GM12801 (cell line): ENCODE data around the gene ZBTB40.

Source experiments
- TF ChIP-seq, protein P1 (sequence below): IDR thresholded peaks from one replicate; pipeline ENCODE4 v1.5.1; 2011; ENCODE audit warnings: control low read depth; ENCODE audit not compliant: insufficient read length; ENCODE audit errors: extremely low read depth

The ZBTB40 gene

DNA sequence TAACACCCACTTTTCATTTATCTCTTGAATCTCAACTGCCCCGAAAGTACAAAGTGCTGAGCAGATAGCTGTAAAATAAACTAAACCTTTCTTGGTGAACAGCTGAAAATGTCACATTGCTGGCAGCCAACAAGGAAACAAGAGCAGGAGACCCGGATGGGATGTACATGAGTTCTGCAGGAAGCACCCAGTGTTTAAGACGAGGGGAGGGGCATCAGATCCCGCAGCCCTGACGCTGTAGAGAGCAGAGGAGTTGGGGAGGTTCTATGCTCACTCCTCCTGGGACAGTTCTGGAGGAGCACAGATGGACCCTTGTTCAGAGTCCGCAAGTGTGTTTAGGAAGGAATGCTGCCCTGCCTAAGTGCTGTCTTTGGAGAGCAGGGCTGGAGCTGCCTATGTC is 79.6 kb downstream of the ZBTB40 start:
- TF ChIP-seq, protein P1, sequence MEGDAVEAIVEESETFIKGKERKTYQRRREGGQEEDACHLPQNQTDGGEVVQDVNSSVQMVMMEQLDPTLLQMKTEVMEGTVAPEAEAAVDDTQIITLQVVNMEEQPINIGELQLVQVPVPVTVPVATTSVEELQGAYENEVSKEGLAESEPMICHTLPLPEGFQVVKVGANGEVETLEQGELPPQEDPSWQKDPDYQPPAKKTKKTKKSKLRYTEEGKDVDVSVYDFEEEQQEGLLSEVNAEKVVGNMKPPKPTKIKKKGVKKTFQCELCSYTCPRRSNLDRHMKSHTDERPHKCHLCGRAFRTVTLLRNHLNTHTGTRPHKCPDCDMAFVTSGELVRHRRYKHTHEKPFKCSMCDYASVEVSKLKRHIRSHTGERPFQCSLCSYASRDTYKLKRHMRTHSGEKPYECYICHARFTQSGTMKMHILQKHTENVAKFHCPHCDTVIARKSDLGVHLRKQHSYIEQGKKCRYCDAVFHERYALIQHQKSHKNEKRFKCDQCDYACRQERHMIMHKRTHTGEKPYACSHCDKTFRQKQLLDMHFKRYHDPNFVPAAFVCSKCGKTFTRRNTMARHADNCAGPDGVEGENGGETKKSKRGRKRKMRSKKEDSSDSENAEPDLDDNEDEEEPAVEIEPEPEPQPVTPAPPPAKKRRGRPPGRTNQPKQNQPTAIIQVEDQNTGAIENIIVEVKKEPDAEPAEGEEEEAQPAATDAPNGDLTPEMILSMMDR, result no peak

DNA sequence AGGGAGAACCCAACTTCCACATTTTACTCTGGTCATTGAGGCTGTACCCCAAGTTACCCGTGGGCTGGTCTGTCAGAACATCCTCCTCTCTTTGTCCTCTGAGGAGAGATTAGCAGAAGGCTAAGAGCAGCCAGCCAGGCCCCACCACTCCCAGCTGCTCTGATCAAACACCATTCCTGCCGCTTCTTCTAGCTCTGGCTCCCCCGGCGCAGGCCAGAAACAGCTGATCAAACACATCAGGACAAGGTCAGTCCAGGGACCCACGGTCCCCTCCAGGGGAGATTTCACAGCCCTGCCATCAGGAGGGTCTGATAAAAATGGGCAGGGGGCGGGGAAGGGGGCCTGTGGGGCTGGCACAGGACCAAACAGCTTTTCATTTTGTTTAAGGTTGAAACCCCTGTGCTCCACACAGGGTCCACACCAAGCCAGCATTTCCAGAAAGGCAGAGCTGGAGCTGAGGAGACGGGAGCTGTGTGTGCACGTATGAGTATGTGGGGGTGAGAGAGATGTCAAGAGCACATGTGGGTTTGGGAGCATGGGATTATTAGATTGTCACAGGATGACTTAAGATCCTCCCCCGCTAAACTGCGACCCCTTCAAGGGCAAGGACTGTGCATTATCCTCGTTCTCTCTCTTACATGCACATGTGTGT is 81.7 kb downstream of the ZBTB40 start:
- TF ChIP-seq, protein P1, result no peak

- TF ChIP-seq, protein P1, result no peak
Observed at GRCh38 chr1:22534951-22535350, 83.3 kb downstream of the ZBTB40 start.

- TF ChIP-seq, protein P1, result no peak
Observed at GRCh38 chr1:22535399-22535798, 83.7 kb downstream of the ZBTB40 start.

GRCh38 chr1:22536506-22536905 is 84.9 kb downstream of the ZBTB40 start:
- TF ChIP-seq, protein P1, result no peak

DNA sequence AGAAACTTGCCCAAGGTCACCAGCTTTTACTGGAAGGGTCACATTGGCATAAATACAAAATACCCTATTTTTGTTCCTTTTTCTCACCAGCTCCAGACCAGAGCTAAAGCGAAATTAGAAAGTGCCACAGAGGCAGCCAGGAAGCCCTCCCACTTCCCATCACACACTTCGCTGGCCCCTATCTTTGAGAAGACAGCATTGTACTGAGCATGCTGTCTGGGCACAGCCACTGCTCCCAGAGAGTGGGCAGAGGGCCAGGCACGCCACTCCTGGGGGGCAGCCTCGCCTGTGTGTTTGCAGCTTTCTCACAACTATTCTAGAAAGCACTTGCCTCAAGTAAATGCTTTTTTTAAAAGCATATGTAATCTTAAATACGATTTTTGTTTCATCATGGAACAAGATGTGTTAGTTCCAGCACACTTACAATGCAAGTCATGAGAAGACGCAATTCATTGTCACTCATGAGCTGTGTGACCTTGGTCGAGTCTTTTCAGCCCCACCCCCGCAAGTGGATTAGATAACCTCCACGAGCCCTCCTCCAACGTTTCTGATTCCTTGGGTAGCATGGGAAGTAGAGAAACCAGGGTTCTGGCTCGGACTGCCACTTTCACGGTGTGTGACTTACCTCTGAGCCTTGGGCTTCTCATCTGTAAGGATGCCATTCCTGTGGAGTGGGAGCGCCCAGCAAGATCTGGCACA is 85.9 kb downstream of the ZBTB40 start:
- TF ChIP-seq, protein P1, result no peak

DNA sequence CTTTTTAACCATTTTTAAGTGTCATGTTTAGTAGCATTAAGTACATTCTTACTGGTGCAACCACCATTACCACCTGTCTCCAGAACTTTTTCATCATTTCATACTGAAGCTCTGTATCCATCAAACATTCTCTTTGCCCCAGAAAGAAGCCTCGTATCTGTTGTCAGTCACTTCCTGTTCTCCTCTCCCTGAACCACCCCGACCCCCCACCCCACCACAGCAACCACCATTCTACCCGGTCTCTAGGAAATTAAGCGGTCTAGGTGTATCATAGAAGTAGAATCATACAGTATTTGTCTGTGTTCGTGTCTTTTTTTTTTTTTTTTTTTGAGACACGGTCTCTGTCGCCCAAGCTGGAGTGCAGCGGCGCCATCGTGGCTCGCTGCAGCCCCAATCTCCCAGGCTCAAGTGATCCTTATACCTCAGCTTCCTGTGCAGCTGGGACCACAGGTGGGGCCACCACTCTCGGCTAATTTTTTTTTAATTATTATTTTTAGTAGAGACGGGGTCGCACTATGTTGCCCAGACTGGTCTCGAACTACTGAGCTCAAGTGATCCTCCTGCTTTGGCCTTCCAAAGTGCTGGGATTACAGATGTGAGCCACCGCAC is 88.0 kb downstream of the ZBTB40 start:
- TF ChIP-seq, protein P1, result no peak
